ENCODE measurements around the gene YBX1.

GRCh38 chr1:42686418-42686817, 4.2 kb downstream of the YBX1 start:
- TF ChIP-seq POLR2A (IDR thresholded peaks at IDR 0.05; ENCODE audit: low read depth, low read length) (no peak), POLR2AphosphoS5 (IDR thresholded peaks at IDR 0.05; ENCODE audit: low read depth, low read length) (no peak), PAX5 (IDR thresholded peaks at IDR 0.05; ENCODE audit: insufficient read depth, low read length, severe bottlenecking) (no peak), SPI1 (IDR thresholded peaks at IDR 0.05; ENCODE audit: low read depth, low read length) (no peak)
